HepG2 (cell line): ENCODE measurements around the gene PLOD3. TPM values are rescaled to one million over a fixed set of nuclear protein-coding genes. Genes with fewer than 3 reads are reported as not detected.

Experiments used
- ATAC-seq: fragments of 200-7000 bp; cut with Tn5 transposase; 3 replicates; pipeline ENCODE4 v1.9.1; 2020; ENCODE audit warnings: mild to moderate bottlenecking, moderate library complexity
- BruUV-seq: library from RNA; stranded (reverse); fragments of 400-500 nt; replicated peaks from 2 replicates; lab custom pipeline; 2021; lab: Mats Ljungman, UMichigan
- CTCF ChIA-PET: fragments of 300-600 bp; formaldehyde crosslinking; extraction: SDS; loops from one replicate; lab custom pipeline; 2021; ENCODE audit warnings: low total read pairs, inconsistent platforms, low intra/inter-chr PET ratio; lab: Yijun Ruan, JAX
- POLR2A ChIA-PET: fragments of 350-600 bp; sonication (Branson Sonifier 250); formaldehyde crosslinking; loops from one replicate; lab custom pipeline; 2020; ENCODE audit warnings: antibody characterized with exemption, inconsistent platforms; lab: Yijun Ruan, JAX
- DNase-seq: peaks from one replicate; pipeline ENCODE4 v3.0.0-alpha.2; 2015; ENCODE audit warnings: low spot score
- FAIRE-seq: peaks from 3 replicates; lab custom pipeline; 2011; peaks lifted over from hg19 to GRCh38; lab: Jason Lieb, UNC
- H2AFZ ChIP-seq: one replicate; pipeline ENCODE4 v1.6.1; 2011; ENCODE audit warnings: low read length, inconsistent platforms
- H3K27ac ChIP-seq: fragments of 300-600 bp; 3 replicates; pipeline ENCODE4 v1.8.0; 2011; ENCODE audit warnings: mixed run types, mild to moderate bottlenecking, mixed read lengths, low read length, inconsistent platforms; ENCODE audit not compliant: insufficient read depth; ENCODE audit errors: extremely low read length
- H3K27me3 ChIP-seq, 2 experiments: fragments of 200-600 bp in 1 of 2; 2 replicates in 1 of 2; 3 replicates in 1 of 2; pipeline versions ENCODE4 v1.6.0 to v1.8.0; 2011; ENCODE audit warnings: low read length in 2 of 2, mild to moderate bottlenecking in 2 of 2, moderate library complexity in 2 of 2, inconsistent platforms in 1 of 2; ENCODE audit not compliant: insufficient read depth in 2 of 2, control insufficient read depth in 1 of 2
- H3K36me3 ChIP-seq, 2 experiments: fragments of 200-600 bp in 1 of 2; replicated peaks in 1 of 2; 2 replicates in 1 of 2; 3 replicates in 1 of 2; pipeline versions ENCODE4 v1.5.1 to v1.8.0; 2011; ENCODE audit warnings: low read length in 2 of 2, inconsistent platforms in 1 of 2; ENCODE audit not compliant: insufficient read depth in 2 of 2, control insufficient read depth in 1 of 2
- H3K4me1 ChIP-seq: 2 replicates; pipeline ENCODE4 v1.5.1; 2012; ENCODE audit warnings: low read length, inconsistent platforms; ENCODE audit not compliant: insufficient read depth
- H3K4me2 ChIP-seq: 2 replicates; pipeline ENCODE4 v1.6.0; 2011; ENCODE audit warnings: low read depth, low read length, inconsistent platforms
- H3K4me3 ChIP-seq, 3 experiments: fragments of 200-600 bp in 1 of 3; sonication (generic), shearing (Covaris generic) in 1 of 3; replicated peaks in 1 of 3; 2 replicates each; pipeline ENCODE4 v1.5.1; 2011 to 2016; ENCODE audit warnings: low read length in 3 of 3, inconsistent platforms in 2 of 3, low read depth in 2 of 3, mild to moderate bottlenecking in 2 of 3, control low read depth in 1 of 3, mixed read lengths in 1 of 3; ENCODE audit not compliant: insufficient read depth in 1 of 3
- H3K79me2 ChIP-seq: one replicate; pipeline ENCODE4 v1.6.1; 2011; ENCODE audit warnings: low read length, inconsistent platforms; ENCODE audit not compliant: insufficient read depth
- H3K9ac ChIP-seq: 2 replicates; pipeline ENCODE4 v1.6.0; 2011; ENCODE audit warnings: mild to moderate bottlenecking, low read depth, low read length, inconsistent platforms; ENCODE audit not compliant: insufficient read depth
- H3K9me3 ChIP-seq: 2 replicates; pipeline ENCODE4 v1.5.1; 2012; ENCODE audit warnings: mild to moderate bottlenecking, low read length
- H4K20me1 ChIP-seq: 2 replicates; pipeline ENCODE4 v1.6.0; 2011; ENCODE audit warnings: inconsistent platforms, mild to moderate bottlenecking, low read length, moderate library complexity; ENCODE audit not compliant: insufficient read depth
- AGO1 ChIP-seq: fragments of 200-400 bp; formaldehyde crosslinking; IDR thresholded peaks from 2 replicates; pipeline ENCODE4 v1.6.1; 2017; ENCODE audit warnings: mild to moderate bottlenecking, low read depth, low read length, moderate library complexity; ENCODE audit not compliant: poor library complexity, severe bottlenecking
- AGO2 ChIP-seq: fragments of 200-400 bp; formaldehyde crosslinking; optimal IDR thresholded peaks from 2 replicates; pipeline ENCODE3; 2017; ENCODE audit warnings: mild to moderate bottlenecking, low read depth, low read length, moderate library complexity
- GRHL1 ChIP-seq: sonication (generic); formaldehyde crosslinking; conservative IDR thresholded peaks from 2 replicates; pipeline ENCODE4 v1.8.0; 2022; ENCODE audit warnings: missing genetic modification reagents
- JARID2 ChIP-seq: sonication (generic); formaldehyde crosslinking; IDR thresholded peaks from 2 replicates; pipeline ENCODE4 v1.8.1; 2023; ENCODE audit warnings: missing genetic modification reagents, inconsistent platforms; ENCODE audit not compliant: insufficient replicate concordance
- JDP2 ChIP-seq: sonication (generic); formaldehyde crosslinking; IDR thresholded peaks from 2 replicates; pipeline ENCODE4 v1.8.1; 2022; ENCODE audit warnings: missing genetic modification reagents, borderline replicate concordance
- MIER2 ChIP-seq: IDR thresholded peaks from 2 replicates; pipeline ENCODE4 v1.6.1; 2016; ENCODE audit warnings: missing biosample characterization, missing genetic modification reagents
- MNT ChIP-seq: fragments of 450-650 bp; IDR thresholded peaks from 2 replicates; pipeline ENCODE4 v1.6.1; 2016
- NR1H2 ChIP-seq: sonication (generic); formaldehyde crosslinking; IDR thresholded peaks from 2 replicates; pipeline ENCODE4 v1.8.1; 2022; ENCODE audit warnings: low read depth, missing genetic modification reagents, borderline replicate concordance
- PHB2 ChIP-seq: fragments of 450-650 bp; IDR thresholded peaks from 2 replicates; pipeline ENCODE4 v1.6.1; 2018; ENCODE audit not compliant: partially characterized antibody
- POLR2A ChIP-seq, 2 experiments: IDR thresholded peaks; 2 replicates each; pipeline ENCODE4 v1.6.1; 2011; ENCODE audit warnings: low read depth in 2 of 2, low read length in 2 of 2, mild to moderate bottlenecking in 1 of 2, moderate library complexity in 1 of 2; ENCODE audit not compliant: insufficient read depth in 1 of 2
- RBFOX2 ChIP-seq: fragments of 200-400 bp; formaldehyde crosslinking; IDR thresholded peaks from 2 replicates; pipeline ENCODE4 v1.6.1; 2017; ENCODE audit warnings: low read depth, mild to moderate bottlenecking, low read length
- SMYD3 ChIP-seq: sonication (generic); formaldehyde crosslinking; IDR thresholded peaks from 2 replicates; pipeline ENCODE4 v1.8.1; 2023; ENCODE audit warnings: mild to moderate bottlenecking, missing genetic modification reagents
- ZBTB8A ChIP-seq: sonication (generic); formaldehyde crosslinking; IDR thresholded peaks from 2 replicates; pipeline ENCODE4 v1.4.0; 2020; ENCODE audit warnings: mild to moderate bottlenecking, low read depth, missing genetic modification reagents, borderline replicate concordance
- ZFY ChIP-seq: sonication (generic); formaldehyde crosslinking; IDR thresholded peaks from 2 replicates; pipeline ENCODE4 v1.4.0; 2020; ENCODE audit warnings: missing genetic modification reagents
- ZNF230 ChIP-seq: sonication (generic); formaldehyde crosslinking; IDR thresholded peaks from 2 replicates; pipeline ENCODE4 v1.4.0; 2020; ENCODE audit warnings: mild to moderate bottlenecking, missing genetic modification reagents
- ZNF234 ChIP-seq: sonication (generic); formaldehyde crosslinking; conservative IDR thresholded peaks from 2 replicates; pipeline ENCODE4 v1.5.1; 2020; ENCODE audit warnings: mild to moderate bottlenecking, missing genetic modification reagents
- ZNF251 ChIP-seq: sonication (generic); formaldehyde crosslinking; IDR thresholded peaks from 2 replicates; pipeline ENCODE4 v1.9.0; 2021; ENCODE audit warnings: mild to moderate bottlenecking, missing genetic modification reagents
- ZNF530 ChIP-seq: sonication (generic); formaldehyde crosslinking; IDR thresholded peaks from 2 replicates; pipeline ENCODE4 v1.5.0; 2020; ENCODE audit warnings: low read depth, mild to moderate bottlenecking, missing genetic modification reagents
- WGBS: methylation state at CpG from one replicate; pipeline ENCODE4 v1.1.6; 2017; ENCODE audit warnings: low lambda C conversion rate; 5-methylcytosine and 5-hydroxymethylcytosine counted together
- in situ Hi-C: cut with HindIII; loops from 2 replicates; pipeline ENCODE4 v1.10.0; 2017; ENCODE audit warnings: low pct_unique_long_range_greater_than_20kb; ENCODE audit not compliant: extremely low pct_ligation_motif_present
- intact Hi-C: fragments of 100-400 bp; cut with micrococcal nuclease; formaldehyde crosslinking; loops from one replicate; pipeline ENCODE4 v1.10.0; 2022; ENCODE audit not compliant: unreplicated experiment
- polyA plus RNA-seq, 8 experiments: library from polyadenylated mRNA; depleted of rRNA in 3 of 8; stranded (reverse) in 7 of 8; unstranded in 1 of 8; fragments of >200 nt; fragmentation: Illumina TruSeq in 4 of 8; extraction: Trizol in 4 of 8; gene quantifications; 2 replicates each; pipeline versions ENCODE4 v1.2.1 to v1.2.3, GENCODE V29; 2011 to 2016; ENCODE audit warnings: low read depth in 4 of 8, missing spikeins in 1 of 8, mixed read lengths in 1 of 8; ENCODE audit not compliant: insufficient read depth in 1 of 8
- total RNA-seq, 5 experiments: library from RNA; depleted of rRNA; stranded (reverse); fragments of >200 nt; fragmentation: Illumina TruSeq; extraction: Trizol; gene quantifications; 2 replicates each; pipeline ENCODE4 v1.2.3, GENCODE V29; 2016; ENCODE audit warnings: low read depth in 1 of 5
- TF ChIP-seq, protein P1 (sequence below): sonication (generic); formaldehyde crosslinking; IDR thresholded peaks from 2 replicates; pipeline ENCODE4 v1.8.1; 2023; ENCODE audit warnings: missing genetic modification reagents, inconsistent platforms, borderline replicate concordance
- TF ChIP-seq, protein P2 (sequence below): sonication (generic); formaldehyde crosslinking; IDR thresholded peaks from 2 replicates; pipeline ENCODE4 v1.5.1; 2020; ENCODE audit warnings: missing genetic modification reagents, mild to moderate bottlenecking, borderline replicate concordance

PLOD3 gene
- total and polyA plus RNA-seq, 2 of the 13 experiments (the other 11 are each of a cell fraction or from before 2014, with no cell fraction given): 65.8 to 67.4 TPM

DNA sequence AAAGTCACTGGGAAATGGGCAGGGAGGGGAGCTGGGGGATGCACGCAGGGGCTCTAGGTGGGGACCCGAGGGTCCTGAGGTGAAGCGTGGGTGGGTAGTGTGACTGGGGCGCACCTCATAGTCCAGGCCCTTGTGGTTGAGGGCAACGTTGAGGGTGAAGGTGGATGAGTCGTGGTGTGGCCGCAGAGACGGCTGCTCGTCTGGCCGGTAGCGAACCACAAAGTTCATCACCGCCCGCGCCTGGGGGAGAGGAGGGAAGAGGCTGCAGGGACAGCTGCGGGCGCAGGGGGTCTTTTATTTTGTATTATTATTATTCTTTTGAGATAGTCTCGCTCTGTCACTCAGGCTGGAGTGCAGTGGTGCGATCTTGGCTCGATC lies 10.7 kb downstream of the PLOD3 start:
- ChIA-PET POLR2A (interaction anchor here (0.6 to 11.6 kb wide), 3 partner anchors 9 to 93 kb away, joined by 3 to 202 read pairs (median 6); partner anchors contain the start of genes CLDN15, PLOD3 and ZNHIT1), CTCF (no interaction called here)
- DNase-seq: no peak
- H3K4me3 ChIP-seq: no peak overlapping the region
- no peak for ATAC-seq
- H3K79me2 ChIP-seq: no peaks in the 10 kb centered on the region
- H3K9me3 ChIP-seq: no peaks in the 10 kb centered on the region
- H3K27ac ChIP-seq: no peak overlapping the region
- FAIRE-seq: no peak
- no peak overlapping the region for H3K9ac ChIP-seq
- no peaks in the 10 kb centered on the region for H3K27me3 ChIP-seq
- H3K4me1 ChIP-seq: peaks cover 19% of the 10 kb centered on the region
- no peaks in the 10 kb centered on the region for H4K20me1 ChIP-seq
- H2AFZ ChIP-seq: no peak overlapping the region
- intact Hi-C loops (no loop called here), in situ Hi-C loops (no loop called here)
- no TSS peak for BruUV-seq
- peaks cover 12 to 23% of the 10 kb centered on the region in 2 experiments; a peak in 4 of 5 replicates for H3K36me3 ChIP-seq
- WGBS: 94% methylated on average over 18 of the region's 19 CpGs
- no peak overlapping the region for H3K4me2 ChIP-seq
- no peak for TF ChIP-seq ZBTB8A (CRISPR knock-in tag)
- TF ChIP-seq NR1H2 (CRISPR knock-in tag): no peak
- no peak for TF ChIP-seq ZNF230
- no peak for TF ChIP-seq ZNF251
- TF ChIP-seq PHB2: no peak
- TF ChIP-seq GRHL1: no peak
- TF ChIP-seq JDP2 (CRISPR knock-in tag): no peak
- TF ChIP-seq AGO1: peak; percentile 71
- TF ChIP-seq RBFOX2: 0 out of 2 replicates have a peak, but pooled peaks have one; percentile 53
- TF ChIP-seq AGO2: peak; percentile 6
- no peak for TF ChIP-seq ZNF234 (CRISPR knock-in tag)
- TF ChIP-seq JARID2 (CRISPR knock-in tag): no peak
- TF ChIP-seq POLR2A (IDR thresholded peaks at IDR 0.05; ENCODE audit: insufficient read depth in 1 of 2, low read depth in 2 of 2, low read length in 2 of 2): peak in 1 of 2 experiments; percentile 43; a peak in 1 of 4 replicates
- TF ChIP-seq ZNF530 (CRISPR knock-in tag): no peak
- TF ChIP-seq, protein P1, sequence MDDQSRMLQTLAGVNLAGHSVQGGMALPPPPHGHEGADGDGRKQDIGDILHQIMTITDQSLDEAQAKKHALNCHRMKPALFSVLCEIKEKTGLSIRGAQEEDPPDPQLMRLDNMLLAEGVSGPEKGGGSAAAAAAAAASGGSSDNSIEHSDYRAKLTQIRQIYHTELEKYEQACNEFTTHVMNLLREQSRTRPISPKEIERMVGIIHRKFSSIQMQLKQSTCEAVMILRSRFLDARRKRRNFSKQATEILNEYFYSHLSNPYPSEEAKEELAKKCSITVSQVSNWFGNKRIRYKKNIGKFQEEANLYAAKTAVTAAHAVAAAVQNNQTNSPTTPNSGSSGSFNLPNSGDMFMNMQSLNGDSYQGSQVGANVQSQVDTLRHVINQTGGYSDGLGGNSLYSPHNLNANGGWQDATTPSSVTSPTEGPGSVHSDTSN: no peak
- TF ChIP-seq MIER2 (CRISPR knock-in tag): no peak
- TF ChIP-seq, protein P2, sequence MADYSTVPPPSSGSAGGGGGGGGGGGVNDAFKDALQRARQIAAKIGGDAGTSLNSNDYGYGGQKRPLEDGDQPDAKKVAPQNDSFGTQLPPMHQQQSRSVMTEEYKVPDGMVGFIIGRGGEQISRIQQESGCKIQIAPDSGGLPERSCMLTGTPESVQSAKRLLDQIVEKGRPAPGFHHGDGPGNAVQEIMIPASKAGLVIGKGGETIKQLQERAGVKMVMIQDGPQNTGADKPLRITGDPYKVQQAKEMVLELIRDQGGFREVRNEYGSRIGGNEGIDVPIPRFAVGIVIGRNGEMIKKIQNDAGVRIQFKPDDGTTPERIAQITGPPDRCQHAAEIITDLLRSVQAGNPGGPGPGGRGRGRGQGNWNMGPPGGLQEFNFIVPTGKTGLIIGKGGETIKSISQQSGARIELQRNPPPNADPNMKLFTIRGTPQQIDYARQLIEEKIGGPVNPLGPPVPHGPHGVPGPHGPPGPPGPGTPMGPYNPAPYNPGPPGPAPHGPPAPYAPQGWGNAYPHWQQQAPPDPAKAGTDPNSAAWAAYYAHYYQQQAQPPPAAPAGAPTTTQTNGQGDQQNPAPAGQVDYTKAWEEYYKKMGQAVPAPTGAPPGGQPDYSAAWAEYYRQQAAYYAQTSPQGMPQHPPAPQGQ (CRISPR knock-in tag): no peak
- no peak for TF ChIP-seq MNT
- TF ChIP-seq ZFY: no peak
- no peak for TF ChIP-seq SMYD3
